ENCODE data around the gene KRT4.

KRT4 gene

GRCh38 chr12:52836491-52837412 lies 22.8 kb upstream of the KRT4 start:
- DNase-seq: no peak

GRCh38 chr12:52836042-52836466 lies 22.1 kb upstream of the KRT4 start:
- no peak for DNase-seq

GRCh38 chr12:52835271-52836041 lies 21.5 kb upstream of the KRT4 start:
- no peak for DNase-seq

GRCh38 chr12:52834727-52835001 lies 20.7 kb upstream of the KRT4 start:
- DNase-seq: no peak

- DNase-seq: no peak
These were observed 20.2 kb upstream of the KRT4 start, which contains the start of gene KRT79 for GRCh38 chr12:52833922-52834726. Gene KRT79 (minus strand): TSS chr12:52834311. CDS start chr12:52834260, 51 bp downstream.

GRCh38 chr12:52832985-52833905 lies 19.3 kb upstream of the KRT4 start:
- DNase-seq: no peak

GRCh38 chr12:52832451-52832850 lies 18.5 kb upstream of the KRT4 start:
- DNase-seq: no peak

- DNase-seq: no peak
These were observed 17.3 kb upstream of the KRT4 start for GRCh38 chr12:52831251-52831650.

GRCh38 chr12:52829986-52830770 lies 16.3 kb upstream of the KRT4 start:
- no peak for DNase-seq

- no peak for DNase-seq
These were observed 14.7 kb upstream of the KRT4 start for GRCh38 chr12:52828591-52829021.

GRCh38 chr12:52828156-52828555 lies 14.2 kb upstream of the KRT4 start:
- no peak for DNase-seq

- no peak for DNase-seq
These were observed 13.7 kb upstream of the KRT4 start for GRCh38 chr12:52827499-52828090.

- no peak for DNase-seq
These were observed 12.9 kb upstream of the KRT4 start for GRCh38 chr12:52826611-52827498.

- DNase-seq: no peak
These were observed 12.0 kb upstream of the KRT4 start for GRCh38 chr12:52825961-52826360.

- DNase-seq: no peak
These were observed 11.0 kb upstream of the KRT4 start for GRCh38 chr12:52824741-52825410.

GRCh38 chr12:52823761-52824450 lies 10.0 kb upstream of the KRT4 start:
- no peak for DNase-seq

GRCh38 chr12:52822771-52823510 lies 9.0 kb upstream of the KRT4 start:
- DNase-seq: no peak

All from NCI-H1436 (cell line).